Testis (tissue), 2 donors: ENCODE data around the gene MMP15.

ENCODE experiments used
- POLR2A ChIP-seq: fragments of 450-650 bp; IDR thresholded peaks from one replicate; pipeline ENCODE4 v1.6.1; 2017; ENCODE audit warnings: antibody characterized with exemption, mild to moderate bottlenecking, moderate library complexity
- TF ChIP-seq, protein P1 (sequence below), 3 experiments: fragments of 450-650 bp in 2 of 3; fragments of 200-600 bp in 1 of 3; sonication (generic) in 1 of 3; IDR thresholded peaks; one replicate each; pipeline ENCODE4 v1.5.1; 2016 to 2019; ENCODE audit warnings: antibody characterized with exemption in 3 of 3, mild to moderate bottlenecking in 2 of 3, moderate library complexity in 1 of 3

DNA sequence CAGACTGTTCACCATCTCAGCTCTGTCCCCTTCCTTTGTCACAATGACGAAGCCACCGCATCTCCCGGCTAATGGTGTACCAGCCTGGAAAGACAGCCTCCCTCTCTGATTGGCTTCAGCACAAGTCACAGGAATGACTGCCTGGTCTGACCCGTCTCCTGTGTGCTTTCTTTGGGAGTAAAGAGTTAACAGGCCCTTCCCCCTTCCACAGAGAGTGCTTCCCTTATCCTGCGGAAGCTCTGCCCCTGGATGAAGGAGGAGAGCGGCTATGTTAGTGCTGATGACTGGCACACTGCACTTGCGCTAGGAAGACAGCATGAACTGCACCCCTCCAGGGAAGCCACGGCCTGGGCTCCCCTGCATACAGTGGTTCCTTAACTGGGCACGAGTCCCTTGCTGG, 13.1 kb upstream of the MMP15 start:
- TF ChIP-seq, protein P1, sequence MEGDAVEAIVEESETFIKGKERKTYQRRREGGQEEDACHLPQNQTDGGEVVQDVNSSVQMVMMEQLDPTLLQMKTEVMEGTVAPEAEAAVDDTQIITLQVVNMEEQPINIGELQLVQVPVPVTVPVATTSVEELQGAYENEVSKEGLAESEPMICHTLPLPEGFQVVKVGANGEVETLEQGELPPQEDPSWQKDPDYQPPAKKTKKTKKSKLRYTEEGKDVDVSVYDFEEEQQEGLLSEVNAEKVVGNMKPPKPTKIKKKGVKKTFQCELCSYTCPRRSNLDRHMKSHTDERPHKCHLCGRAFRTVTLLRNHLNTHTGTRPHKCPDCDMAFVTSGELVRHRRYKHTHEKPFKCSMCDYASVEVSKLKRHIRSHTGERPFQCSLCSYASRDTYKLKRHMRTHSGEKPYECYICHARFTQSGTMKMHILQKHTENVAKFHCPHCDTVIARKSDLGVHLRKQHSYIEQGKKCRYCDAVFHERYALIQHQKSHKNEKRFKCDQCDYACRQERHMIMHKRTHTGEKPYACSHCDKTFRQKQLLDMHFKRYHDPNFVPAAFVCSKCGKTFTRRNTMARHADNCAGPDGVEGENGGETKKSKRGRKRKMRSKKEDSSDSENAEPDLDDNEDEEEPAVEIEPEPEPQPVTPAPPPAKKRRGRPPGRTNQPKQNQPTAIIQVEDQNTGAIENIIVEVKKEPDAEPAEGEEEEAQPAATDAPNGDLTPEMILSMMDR (IDR thresholded peaks at IDR 0.05), result no peak
- no peak for TF ChIP-seq POLR2A
